T-helper 1 cell treated with Interleukin-12 subunit alpha and Interleukin-12 subunit beta and Interleukin-4 antibody, amounts not matched to agents 30 ng/mL and 1 ng/mL, for 36 hours (primary cell): Measurements from ENCODE around the gene CCDC97. TPM values are rescaled to one million over a fixed set of nuclear protein-coding genes. Genes with fewer than 3 reads are reported as not detected.
"Not testable (repeated sequence)": the region's sequence is repeated elsewhere in the genome, so short reads cannot be mapped to it uniquely, and the experiment has no call there.

Experiments used
- intact Hi-C: fragments of 100-400 bp; cut with micrococcal nuclease; formaldehyde crosslinking; loops from one replicate; pipeline ENCODE4 v1.15.1; 2024
- total RNA-seq: library from RNA; stranded (reverse); gene quantifications from 2 replicates; pipeline ENCODE4 v1.2.3, GENCODE V29; 2022

CCDC97 gene
- total RNA-seq, 1 donor from 2014 or later = 65.1 TPM

- intact Hi-C loops = loop anchor here (5.0 to 10.0 kb wide), 4 partner anchors 515 to 892 kb away; partner anchors contain the start of genes BLVRB, CD79A, COQ8B and ITPKC
Observed at GRCh38 chr19:41359741-41360140, 49.8 kb downstream of the CCDC97 start.

GRCh38 chr19:41362143-41362847 is 52.3 kb downstream of the CCDC97 start:
- intact Hi-C loops = loop anchor here (5.0 kb wide), 3 partner anchors 645 to 895 kb away; partner anchors contain the start of genes BLVRB, COQ8B, ITPKC and SPTBN4

- intact Hi-C loops = loop anchor here (1.0 to 5.0 kb wide), 4 partner anchors 9 to 896 kb away; partner anchors contain the start of genes BLVRB, COQ8B, ITPKC and SPTBN4
Observed at GRCh38 chr19:41363371-41363752, 53.4 kb downstream of the CCDC97 start.

- intact Hi-C loops = loop anchor here (1.0 to 5.0 kb wide), 9 partner anchors 10 to 1016 kb away; partner anchors contain the start of genes BCKDHA, BLVRB, C19orf47 and COQ8B
Observed at GRCh38 chr19:41363753-41364523, 54.0 kb downstream of the CCDC97 start, which contains the start of gene B9D2. TSS of gene B9D2 (minus strand) at chr19:41364149. CDS start at chr19:41363519, 630 bp downstream.

- intact Hi-C loops = loop anchor here (1.0 to 5.0 kb wide), 8 partner anchors 14 to 1016 kb away; partner anchors contain the start of genes BCKDHA, BLVRB, C19orf47 and COQ8B
Observed at GRCh38 chr19:41364524-41365391, 54.8 kb downstream of the CCDC97 start.

- intact Hi-C loops = no loop called here
Observed at GRCh38 chr19:41366089-41366488, 56.1 kb downstream of the CCDC97 start.

- intact Hi-C loops = no loop called here
Observed at GRCh38 chr19:41367848-41368301, 57.9 kb downstream of the CCDC97 start.

- intact Hi-C loops = no loop called here
Observed at GRCh38 chr19:41369769-41370168, 59.8 kb downstream of the CCDC97 start.

- intact Hi-C loops = not testable (repeated sequence)
Observed at GRCh38 chr19:41371119-41371518, 61.1 kb downstream of the CCDC97 start.

- intact Hi-C loops = no loop called here
Observed at GRCh38 chr19:41371541-41371940, 61.6 kb downstream of the CCDC97 start.

GRCh38 chr19:41372501-41372900 is 62.5 kb downstream of the CCDC97 start:
- intact Hi-C loops = no loop called here

- intact Hi-C loops = no loop called here
Observed at GRCh38 chr19:41373993-41374392, 64.0 kb downstream of the CCDC97 start.

Other genes with a start within 250 kb of the CCDC97 start
- not detected in 2 replicates for gene CYP2A13, start 221.7 kb upstream of the CCDC97 start, total RNA-seq
- not detected in 2 replicates for gene CYP2F1, start 195.7 kb upstream of the CCDC97 start, total RNA-seq
- gene CYP2S1, start 117.0 kb upstream of the CCDC97 start, total RNA-seq = 0.73 and 2.1 TPM in 2 replicates
- 0.05 and 0.17 TPM in 2 replicates for gene AXL, start 90.9 kb upstream of the CCDC97 start, total RNA-seq
- 297 and 309 TPM in 2 replicates for gene HNRNPUL1, start 45.8 kb upstream of the CCDC97 start, total RNA-seq
- 157 and 159 TPM in 2 replicates for gene TGFB1, start 43.8 kb downstream of the CCDC97 start, total RNA-seq
- 11.1 and 11.8 TPM in 2 replicates for gene B9D2, start 54.0 kb downstream of the CCDC97 start, total RNA-seq
- gene TMEM91, start 66.4 kb downstream of the CCDC97 start, total RNA-seq = 3.8 and 4.9 TPM in 2 replicates
- 31.3 and 37.6 TPM in 2 replicates for gene EXOSC5, start 87.2 kb downstream of the CCDC97 start, total RNA-seq
- gene BCKDHA, start 87.6 kb downstream of the CCDC97 start, total RNA-seq = 13.8 and 18.2 TPM in 2 replicates
- 1.1 and 1.8 TPM in 2 replicates for gene B3GNT8, start 117.2 kb downstream of the CCDC97 start, total RNA-seq
- 42.0 and 42.8 TPM in 2 replicates for gene DMAC2, start 129.7 kb downstream of the CCDC97 start, total RNA-seq
- not detected in 2 replicates for gene ERICH4, start 133.0 kb downstream of the CCDC97 start, total RNA-seq